Mononuclear cell (primary cell): Measurements from ENCODE around the gene ZCWPW1. TPM values are rescaled to one million over a fixed set of nuclear protein-coding genes. Genes with fewer than 3 reads are reported as not detected.

Source experiments
- H3K27me3 ChIP-seq: 2 replicates; pipeline ENCODE4 v1.6.0; 2011; ENCODE audit warnings: low read length, control low read depth; ENCODE audit not compliant: insufficient read depth
- H3K4me1 ChIP-seq: 2 replicates; pipeline ENCODE4 v1.5.1; 2011; ENCODE audit warnings: mild to moderate bottlenecking, low read length, control low read depth; ENCODE audit not compliant: insufficient read depth
- H3K4me3 ChIP-seq: 2 replicates; pipeline ENCODE4 v1.5.1; 2011; ENCODE audit warnings: mild to moderate bottlenecking, low read length, moderate library complexity
- H3K9me3 ChIP-seq: 2 replicates; pipeline ENCODE4 v1.5.1; 2011; ENCODE audit warnings: low read depth, mild to moderate bottlenecking, control low read depth, low read length
- total RNA-seq: library from RNA; depleted of rRNA; stranded (reverse); fragments of >200 nt; gene quantifications from one replicate; pipeline ENCODE4 v1.2.3, GENCODE V29; 2012

The ZCWPW1 gene
- total RNA-seq = 3.3 TPM

GRCh38 chr7:100428199-100428966 lies at the start of gene ZCWPW1:
TSS of gene ZCWPW1 (minus strand) at chr7:100428703. CDS start at chr7:100420649, 8,054 bp downstream.
- Histone ChIP-seq H3K4me1 (peaks cover 31% of the 10 kb centered on the region), H3K4me3 (peak within 1 kb of the TSS; percentile 83), H3K27me3 (no peaks in the 10 kb centered on the region), H3K9me3 (no peaks in the 10 kb centered on the region)

GRCh38 chr7:100477871-100478267 lies 49.4 kb upstream of the ZCWPW1 start:
- H3K27me3 ChIP-seq = no peaks in the 10 kb centered on the region
- no peaks in the 10 kb centered on the region for H3K9me3 ChIP-seq
- H3K4me1 ChIP-seq = peaks cover 59% of the 10 kb centered on the region
- H3K4me3 ChIP-seq = peak overlapping the region; percentile 91

- Histone ChIP-seq H3K4me3 (peak overlapping the region; percentile 91), H3K4me1 (peaks cover 55% of the 10 kb centered on the region), H3K9me3 (no peaks in the 10 kb centered on the region)
Measured at GRCh38 chr7:100476903-100477870, 48.7 kb upstream of the ZCWPW1 start.

GRCh38 chr7:100476101-100476780 lies 47.7 kb upstream of the ZCWPW1 start:
- no peaks in the 10 kb centered on the region for H3K27me3 ChIP-seq
- H3K9me3 ChIP-seq = no peaks in the 10 kb centered on the region
- peak overlapping the region; percentile 91 for H3K4me3 ChIP-seq
- H3K4me1 ChIP-seq = peaks cover 55% of the 10 kb centered on the region

More at GRCh38 chr7:100476903-100477870, 48.7 kb upstream of the ZCWPW1 start:
- H3K27me3 ChIP-seq = no peaks in the 10 kb centered on the region

GRCh38 chr7:100475549-100475948 lies 47.0 kb upstream of the ZCWPW1 start:
- H3K27me3 ChIP-seq = no peaks in the 10 kb centered on the region
- H3K9me3 ChIP-seq = no peaks in the 10 kb centered on the region
- H3K4me3 ChIP-seq = no peak overlapping the region
- peaks cover 55% of the 10 kb centered on the region for H3K4me1 ChIP-seq

GRCh38 chr7:100472854-100473499 lies 44.5 kb upstream of the ZCWPW1 start:
- Histone ChIP-seq H3K9me3 (no peaks in the 10 kb centered on the region), H3K27me3 (no peaks in the 10 kb centered on the region), H3K4me3 (no peak overlapping the region), H3K4me1 (peaks cover 55% of the 10 kb centered on the region)

GRCh38 chr7:100472121-100472851 lies 43.8 kb upstream of the ZCWPW1 start:
- no peak overlapping the region for H3K4me3 ChIP-seq
- peaks cover 54% of the 10 kb centered on the region for H3K4me1 ChIP-seq
- H3K27me3 ChIP-seq = no peaks in the 10 kb centered on the region
- no peaks in the 10 kb centered on the region for H3K9me3 ChIP-seq

GRCh38 chr7:100471021-100471420 lies 42.5 kb upstream of the ZCWPW1 start:
- no peaks in the 10 kb centered on the region for H3K27me3 ChIP-seq
- H3K4me1 ChIP-seq = peaks cover 41% of the 10 kb centered on the region
- no peaks in the 10 kb centered on the region for H3K9me3 ChIP-seq
- no peak overlapping the region for H3K4me3 ChIP-seq

- Histone ChIP-seq H3K4me3 (no peak overlapping the region), H3K4me1 (peaks cover 25% of the 10 kb centered on the region), H3K27me3 (no peaks in the 10 kb centered on the region), H3K9me3 (no peaks in the 10 kb centered on the region)
Measured at GRCh38 chr7:100469227-100470044, 40.9 kb upstream of the ZCWPW1 start.

GRCh38 chr7:100467638-100468373 lies 39.3 kb upstream of the ZCWPW1 start:
- Histone ChIP-seq H3K9me3 (no peaks in the 10 kb centered on the region), H3K4me3 (no peak overlapping the region), H3K27me3 (no peaks in the 10 kb centered on the region), H3K4me1 (peaks cover 9% of the 10 kb centered on the region)

- Histone ChIP-seq H3K4me3 (no peak overlapping the region), H3K27me3 (no peaks in the 10 kb centered on the region), H3K9me3 (no peaks in the 10 kb centered on the region), H3K4me1 (peaks cover 7% of the 10 kb centered on the region)
Measured at GRCh38 chr7:100466653-100467605, 38.4 kb upstream of the ZCWPW1 start.
